Subcutaneous adipose tissue (tissue), 4 donors: Measurements from ENCODE around the gene XPC. TPM values are rescaled to one million over a fixed set of nuclear protein-coding genes. Genes with fewer than 3 reads are reported as not detected.

Source experiments
- CTCF ChIP-seq: fragments of 450-650 bp; IDR thresholded peaks from one replicate; pipeline ENCODE4 v1.5.1; 2016; ENCODE audit warnings: low read depth, mild to moderate bottlenecking, control low read depth, antibody characterized with exemption, moderate library complexity
- total RNA-seq, 4 donors: library from RNA; depleted of rRNA; stranded (reverse); fragments of >200 nt; gene quantifications; one replicate each; pipeline ENCODE4 v1.1.0, GENCODE V29; 2016

XPC gene
- total RNA-seq, 4 donors from 2014 or later, result 25.4 to 70.6 (median 46.0) TPM

GRCh38 chr3:14130707-14131106, 47.7 kb downstream of the XPC start:
- no peak for TF ChIP-seq CTCF

- TF ChIP-seq CTCF, result no peak
Measured at GRCh38 chr3:14130230-14130629, 48.2 kb downstream of the XPC start.

- TF ChIP-seq CTCF, result no peak
Measured at GRCh38 chr3:14129296-14129695, 49.1 kb downstream of the XPC start.

- TF ChIP-seq CTCF, result no peak
Measured at GRCh38 chr3:14128724-14129123, 49.7 kb downstream of the XPC start.

DNA sequence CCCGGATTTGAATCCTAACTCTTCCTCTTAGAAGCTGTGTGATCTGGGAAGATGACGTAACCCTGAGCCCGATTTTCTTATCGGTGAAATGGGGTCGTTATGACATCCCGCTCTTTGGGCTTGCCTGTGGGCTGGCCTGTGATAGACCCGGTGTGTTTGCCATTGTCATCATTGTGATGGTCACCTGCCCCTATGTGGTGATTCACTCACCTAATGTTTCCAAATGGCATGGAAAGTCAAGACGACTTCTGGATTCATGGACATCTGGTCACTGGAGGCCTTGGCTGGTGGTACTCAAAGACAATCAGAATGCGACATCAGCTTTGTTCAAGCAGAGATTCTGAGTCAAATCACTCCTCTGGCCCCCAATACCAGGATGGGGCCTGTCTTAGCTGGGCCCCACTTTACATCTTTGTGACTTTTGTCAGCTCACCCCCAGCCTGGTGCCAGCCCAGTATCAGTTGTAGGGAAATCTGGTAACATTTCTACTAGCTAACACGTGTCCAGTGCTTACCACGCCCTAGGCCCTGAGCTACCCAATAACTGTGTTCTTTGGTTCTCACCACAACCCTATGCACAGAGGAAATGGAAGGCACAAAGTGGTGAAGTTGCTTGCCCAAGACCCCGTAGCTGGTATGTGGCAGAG, 50.8 kb downstream of the XPC start:
- no peak for TF ChIP-seq CTCF

GRCh38 chr3:14126887-14127505, 51.4 kb downstream of the XPC start:
- TF ChIP-seq CTCF, result no peak

- no peak for TF ChIP-seq CTCF
Measured at GRCh38 chr3:14126017-14126886, 52.1 kb downstream of the XPC start.
